WTC11 (cell line): ENCODE data around the gene FLCN.

Experiments used
- FOXP1 ChIP-seq: sonication (generic); formaldehyde crosslinking; IDR thresholded peaks from 2 replicates; pipeline ENCODE4 v1.8.0; 2022; ENCODE audit warnings: missing genetic modification reagents, mild to moderate bottlenecking, moderate library complexity, borderline replicate concordance
- GTF2I ChIP-seq: fragments of 250-450 bp; sonication (Bioruptor Pico); conservative IDR thresholded peaks from 2 replicates; pipeline ENCODE4 v1.4.0; 2021; ENCODE audit warnings: mild to moderate bottlenecking
- NR2C2 ChIP-seq: sonication (generic); formaldehyde crosslinking; IDR thresholded peaks from 2 replicates; pipeline ENCODE4 v1.8.0; 2022; ENCODE audit warnings: mild to moderate bottlenecking, missing genetic modification reagents
- ZNF121 ChIP-seq: sonication (generic); formaldehyde crosslinking; IDR thresholded peaks from 2 replicates; pipeline ENCODE4 v1.8.0; 2023; ENCODE audit warnings: missing genetic modification reagents
- ZNF416 ChIP-seq: fragments of 250-450 bp; sonication (Bioruptor Pico); IDR thresholded peaks from 2 replicates; pipeline ENCODE4 v1.9.0; 2021; ENCODE audit warnings: mild to moderate bottlenecking, inconsistent platforms
- TF ChIP-seq, protein P1 (sequence below): fragments of 250-450 bp; sonication (Bioruptor Pico); IDR thresholded peaks from 2 replicates; pipeline ENCODE4 v1.9.0; 2021; ENCODE audit warnings: mild to moderate bottlenecking, borderline replicate concordance
- TF ChIP-seq, protein P2 (sequence below): fragments of 200-600 bp; IDR thresholded peaks from 2 replicates; pipeline ENCODE4 v1.8.0; 2022; ENCODE audit warnings: antibody characterized with exemption
- TF ChIP-seq, protein P3 (sequence below): sonication (generic); formaldehyde crosslinking; IDR thresholded peaks from 2 replicates; pipeline ENCODE4 v1.8.0; 2022; ENCODE audit warnings: missing genetic modification reagents
- TF ChIP-seq, protein P4 (sequence below): sonication (generic); formaldehyde crosslinking; IDR thresholded peaks from 2 replicates; pipeline ENCODE4 v1.8.1; 2022; ENCODE audit warnings: missing genetic modification reagents, borderline replicate concordance

DNA sequence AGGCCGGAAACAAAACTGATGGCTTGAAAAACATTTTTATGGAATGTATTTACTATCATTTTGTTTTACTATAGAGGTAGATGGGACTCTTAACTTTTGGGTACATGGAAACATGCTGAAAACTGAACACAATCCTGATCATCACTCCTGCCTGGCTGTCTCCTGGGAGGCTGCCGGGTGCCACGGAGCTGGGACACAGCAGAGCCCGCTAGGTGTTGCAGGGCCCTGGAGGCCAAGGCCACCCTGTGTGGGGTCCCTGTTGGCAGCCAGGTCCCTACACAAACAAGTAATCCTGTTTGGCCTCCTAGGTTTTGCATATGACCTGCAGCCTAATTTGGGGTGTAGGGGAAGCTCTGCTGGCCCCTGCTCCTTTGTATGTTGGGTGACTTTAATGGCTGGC, 48.4 kb downstream of the FLCN start:
- TF ChIP-seq, protein P1, sequence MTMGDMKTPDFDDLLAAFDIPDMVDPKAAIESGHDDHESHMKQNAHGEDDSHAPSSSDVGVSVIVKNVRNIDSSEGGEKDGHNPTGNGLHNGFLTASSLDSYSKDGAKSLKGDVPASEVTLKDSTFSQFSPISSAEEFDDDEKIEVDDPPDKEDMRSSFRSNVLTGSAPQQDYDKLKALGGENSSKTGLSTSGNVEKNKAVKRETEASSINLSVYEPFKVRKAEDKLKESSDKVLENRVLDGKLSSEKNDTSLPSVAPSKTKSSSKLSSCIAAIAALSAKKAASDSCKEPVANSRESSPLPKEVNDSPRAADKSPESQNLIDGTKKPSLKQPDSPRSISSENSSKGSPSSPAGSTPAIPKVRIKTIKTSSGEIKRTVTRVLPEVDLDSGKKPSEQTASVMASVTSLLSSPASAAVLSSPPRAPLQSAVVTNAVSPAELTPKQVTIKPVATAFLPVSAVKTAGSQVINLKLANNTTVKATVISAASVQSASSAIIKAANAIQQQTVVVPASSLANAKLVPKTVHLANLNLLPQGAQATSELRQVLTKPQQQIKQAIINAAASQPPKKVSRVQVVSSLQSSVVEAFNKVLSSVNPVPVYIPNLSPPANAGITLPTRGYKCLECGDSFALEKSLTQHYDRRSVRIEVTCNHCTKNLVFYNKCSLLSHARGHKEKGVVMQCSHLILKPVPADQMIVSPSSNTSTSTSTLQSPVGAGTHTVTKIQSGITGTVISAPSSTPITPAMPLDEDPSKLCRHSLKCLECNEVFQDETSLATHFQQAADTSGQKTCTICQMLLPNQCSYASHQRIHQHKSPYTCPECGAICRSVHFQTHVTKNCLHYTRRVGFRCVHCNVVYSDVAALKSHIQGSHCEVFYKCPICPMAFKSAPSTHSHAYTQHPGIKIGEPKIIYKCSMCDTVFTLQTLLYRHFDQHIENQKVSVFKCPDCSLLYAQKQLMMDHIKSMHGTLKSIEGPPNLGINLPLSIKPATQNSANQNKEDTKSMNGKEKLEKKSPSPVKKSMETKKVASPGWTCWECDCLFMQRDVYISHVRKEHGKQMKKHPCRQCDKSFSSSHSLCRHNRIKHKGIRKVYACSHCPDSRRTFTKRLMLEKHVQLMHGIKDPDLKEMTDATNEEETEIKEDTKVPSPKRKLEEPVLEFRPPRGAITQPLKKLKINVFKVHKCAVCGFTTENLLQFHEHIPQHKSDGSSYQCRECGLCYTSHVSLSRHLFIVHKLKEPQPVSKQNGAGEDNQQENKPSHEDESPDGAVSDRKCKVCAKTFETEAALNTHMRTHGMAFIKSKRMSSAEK = no peak
- TF ChIP-seq, protein P2, sequence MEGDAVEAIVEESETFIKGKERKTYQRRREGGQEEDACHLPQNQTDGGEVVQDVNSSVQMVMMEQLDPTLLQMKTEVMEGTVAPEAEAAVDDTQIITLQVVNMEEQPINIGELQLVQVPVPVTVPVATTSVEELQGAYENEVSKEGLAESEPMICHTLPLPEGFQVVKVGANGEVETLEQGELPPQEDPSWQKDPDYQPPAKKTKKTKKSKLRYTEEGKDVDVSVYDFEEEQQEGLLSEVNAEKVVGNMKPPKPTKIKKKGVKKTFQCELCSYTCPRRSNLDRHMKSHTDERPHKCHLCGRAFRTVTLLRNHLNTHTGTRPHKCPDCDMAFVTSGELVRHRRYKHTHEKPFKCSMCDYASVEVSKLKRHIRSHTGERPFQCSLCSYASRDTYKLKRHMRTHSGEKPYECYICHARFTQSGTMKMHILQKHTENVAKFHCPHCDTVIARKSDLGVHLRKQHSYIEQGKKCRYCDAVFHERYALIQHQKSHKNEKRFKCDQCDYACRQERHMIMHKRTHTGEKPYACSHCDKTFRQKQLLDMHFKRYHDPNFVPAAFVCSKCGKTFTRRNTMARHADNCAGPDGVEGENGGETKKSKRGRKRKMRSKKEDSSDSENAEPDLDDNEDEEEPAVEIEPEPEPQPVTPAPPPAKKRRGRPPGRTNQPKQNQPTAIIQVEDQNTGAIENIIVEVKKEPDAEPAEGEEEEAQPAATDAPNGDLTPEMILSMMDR = no peak
- no peak for TF ChIP-seq FOXP1 (CRISPR knock-in tag)
- no peak for TF ChIP-seq ZNF416
- no peak for TF ChIP-seq NR2C2 (CRISPR knock-in tag)
- TF ChIP-seq, protein P3, sequence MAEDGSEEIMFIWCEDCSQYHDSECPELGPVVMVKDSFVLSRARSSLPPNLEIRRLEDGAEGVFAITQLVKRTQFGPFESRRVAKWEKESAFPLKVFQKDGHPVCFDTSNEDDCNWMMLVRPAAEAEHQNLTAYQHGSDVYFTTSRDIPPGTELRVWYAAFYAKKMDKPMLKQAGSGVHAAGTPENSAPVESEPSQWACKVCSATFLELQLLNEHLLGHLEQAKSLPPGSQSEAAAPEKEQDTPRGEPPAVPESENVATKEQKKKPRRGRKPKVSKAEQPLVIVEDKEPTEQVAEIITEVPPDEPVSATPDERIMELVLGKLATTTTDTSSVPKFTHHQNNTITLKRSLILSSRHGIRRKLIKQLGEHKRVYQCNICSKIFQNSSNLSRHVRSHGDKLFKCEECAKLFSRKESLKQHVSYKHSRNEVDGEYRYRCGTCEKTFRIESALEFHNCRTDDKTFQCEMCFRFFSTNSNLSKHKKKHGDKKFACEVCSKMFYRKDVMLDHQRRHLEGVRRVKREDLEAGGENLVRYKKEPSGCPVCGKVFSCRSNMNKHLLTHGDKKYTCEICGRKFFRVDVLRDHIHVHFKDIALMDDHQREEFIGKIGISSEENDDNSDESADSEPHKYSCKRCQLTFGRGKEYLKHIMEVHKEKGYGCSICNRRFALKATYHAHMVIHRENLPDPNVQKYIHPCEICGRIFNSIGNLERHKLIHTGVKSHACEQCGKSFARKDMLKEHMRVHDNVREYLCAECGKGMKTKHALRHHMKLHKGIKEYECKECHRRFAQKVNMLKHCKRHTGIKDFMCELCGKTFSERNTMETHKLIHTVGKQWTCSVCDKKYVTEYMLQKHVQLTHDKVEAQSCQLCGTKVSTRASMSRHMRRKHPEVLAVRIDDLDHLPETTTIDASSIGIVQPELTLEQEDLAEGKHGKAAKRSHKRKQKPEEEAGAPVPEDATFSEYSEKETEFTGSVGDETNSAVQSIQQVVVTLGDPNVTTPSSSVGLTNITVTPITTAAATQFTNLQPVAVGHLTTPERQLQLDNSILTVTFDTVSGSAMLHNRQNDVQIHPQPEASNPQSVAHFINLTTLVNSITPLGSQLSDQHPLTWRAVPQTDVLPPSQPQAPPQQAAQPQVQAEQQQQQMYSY (CRISPR knock-in tag) = no peak
- TF ChIP-seq GTF2I (CRISPR knock-in tag) = no peak
- TF ChIP-seq ZNF121 (CRISPR knock-in tag) = no peak
- TF ChIP-seq, protein P4, sequence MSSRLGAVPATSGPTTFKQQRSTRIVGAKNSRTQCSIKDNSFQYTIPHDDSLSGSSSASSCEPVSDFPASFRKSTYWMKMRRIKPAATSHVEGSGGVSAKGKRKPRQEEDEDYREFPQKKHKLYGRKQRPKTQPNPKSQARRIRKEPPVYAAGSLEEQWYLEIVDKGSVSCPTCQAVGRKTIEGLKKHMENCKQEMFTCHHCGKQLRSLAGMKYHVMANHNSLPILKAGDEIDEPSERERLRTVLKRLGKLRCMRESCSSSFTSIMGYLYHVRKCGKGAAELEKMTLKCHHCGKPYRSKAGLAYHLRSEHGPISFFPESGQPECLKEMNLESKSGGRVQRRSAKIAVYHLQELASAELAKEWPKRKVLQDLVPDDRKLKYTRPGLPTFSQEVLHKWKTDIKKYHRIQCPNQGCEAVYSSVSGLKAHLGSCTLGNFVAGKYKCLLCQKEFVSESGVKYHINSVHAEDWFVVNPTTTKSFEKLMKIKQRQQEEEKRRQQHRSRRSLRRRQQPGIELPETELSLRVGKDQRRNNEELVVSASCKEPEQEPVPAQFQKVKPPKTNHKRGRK (CRISPR knock-in tag) = no peak
